CD8-positive, alpha-beta memory T cell (primary cell): ENCODE measurements around the gene RFX4. TPM values are rescaled to one million over a fixed set of nuclear protein-coding genes. Genes with fewer than 3 reads are reported as not detected.

Experiments
- CTCF ChIA-PET: fragments of 350-600 bp; sonication (Branson Sonifier 250); formaldehyde crosslinking; loops from one replicate; lab custom pipeline; 2021; ENCODE audit warnings: antibody characterized with exemption; lab: Charles Lee
- POLR2A ChIA-PET: fragments of 350-600 bp; sonication (Branson Sonifier 250); formaldehyde crosslinking; loops from one replicate; lab custom pipeline; 2021; ENCODE audit warnings: antibody characterized with exemption; lab: Charles Lee
- DNase-seq, 5 donors: peaks; one replicate each; pipeline versions ENCODE4 v3.0.0 to v3.0.0-alpha.2; 2020 to 2022; ENCODE audit warnings: mixed read lengths in 1 of 5
- H3K27ac ChIP-seq: one replicate; pipeline ENCODE4 v1.7.0; 2013; ENCODE audit warnings: low read depth, mild to moderate bottlenecking, low read length, moderate library complexity
- H3K27me3 ChIP-seq: 2 replicates; pipeline ENCODE4 v1.7.0; 2013; ENCODE audit warnings: low read length, mild to moderate bottlenecking; ENCODE audit not compliant: insufficient read depth, poor library complexity, severe bottlenecking
- H3K36me3 ChIP-seq: 2 replicates; pipeline ENCODE4 v1.7.0; 2013; ENCODE audit warnings: mild to moderate bottlenecking, low read length, moderate library complexity; ENCODE audit not compliant: insufficient read depth
- H3K4me1 ChIP-seq: 2 replicates; pipeline ENCODE4 v1.7.0; 2013; ENCODE audit warnings: mild to moderate bottlenecking, low read length, moderate library complexity; ENCODE audit not compliant: insufficient read depth
- H3K4me3 ChIP-seq: 2 replicates; pipeline ENCODE4 v1.7.0; 2013; ENCODE audit warnings: mild to moderate bottlenecking, low read length
- H3K9me3 ChIP-seq: 2 replicates; pipeline ENCODE4 v1.7.0; 2013; ENCODE audit warnings: mild to moderate bottlenecking, low read length
- H3K27ac Mint-ChIP-seq, 8 donors: one replicate each; pipeline ENCODE4 v1.8.0; 2020 to 2021; ENCODE audit warnings: mixed read lengths in 8 of 8, mild to moderate bottlenecking in 6 of 8, inconsistent platforms in 3 of 8, moderate library complexity in 3 of 8
- H3K27me3 Mint-ChIP-seq, 2 donors: one replicate each; pipeline ENCODE4 v1.8.0; 2020 to 2021; ENCODE audit warnings: mixed read lengths in 2 of 2, mild to moderate bottlenecking in 1 of 2, moderate library complexity in 1 of 2
- H3K36me3 Mint-ChIP-seq, 3 donors: one replicate each; pipeline ENCODE4 v1.8.0; 2020 to 2021; ENCODE audit warnings: mixed read lengths in 3 of 3, inconsistent platforms in 1 of 3, mild to moderate bottlenecking in 1 of 3
- H3K4me1 Mint-ChIP-seq, 3 donors: one replicate each; pipeline ENCODE4 v1.8.0; 2020 to 2021; ENCODE audit warnings: mixed read lengths in 3 of 3, inconsistent platforms in 1 of 3, mild to moderate bottlenecking in 1 of 3
- H3K4me3 Mint-ChIP-seq, 7 donors: one replicate each; pipeline ENCODE4 v1.8.0; 2020 to 2021; ENCODE audit warnings: mixed read lengths in 7 of 7, mild to moderate bottlenecking in 6 of 7, moderate library complexity in 4 of 7, inconsistent platforms in 2 of 7
- H3K9me3 Mint-ChIP-seq, 5 donors: one replicate each; pipeline ENCODE4 v1.8.0; 2020 to 2022; ENCODE audit warnings: mixed read lengths in 5 of 5, mild to moderate bottlenecking in 3 of 5, moderate library complexity in 2 of 5, inconsistent platforms in 1 of 5
- polyA plus RNA-seq: library from polyadenylated mRNA; unstranded; fragments of 300-500 nt; fragmentation: Illumina TruSeq; gene quantifications from one replicate; pipeline ENCODE4 v1.2.3, GENCODE V29; 2021
- total RNA-seq, 2 experiments: library from RNA; stranded (reverse); gene quantifications; one replicate each; pipeline ENCODE4 v1.2.3, GENCODE V29; 2021

The RFX4 gene
- total and polyA plus RNA-seq, 3 experiments from 2014 or later: not detected

- Histone ChIP-seq H3K27ac (no peak overlapping the region), H3K36me3 (peaks cover 5% of the 10 kb centered on the region), H3K9me3 (no peaks in the 10 kb centered on the region), H3K27me3 (no peaks in the 10 kb centered on the region), H3K4me3 (no peak overlapping the region), H3K4me1 (no peaks in the 10 kb centered on the region)
- Mint-ChIP-seq H3K27ac (peak overlapping the region in 1 of 8 donors; percentile 35), H3K4me3 (no peak overlapping the region), H3K4me1 (peaks cover 0 to 12% (median 2%) of the 10 kb centered on the region in 3 donors), H3K9me3 (no peaks in the 10 kb centered on the region), H3K27me3 (no peaks in the 10 kb centered on the region), H3K36me3 (peaks cover 0 to 35% (median 22%) of the 10 kb centered on the region in 3 donors)
- POLR2A ChIA-PET: no interaction called here
- no peak for DNase-seq
- CTCF ChIA-PET: interaction anchor here (0.7 kb wide), 1 partner anchor 8 kb away, joined by 3 read pairs; no protein-coding TSS in a partner anchor
Measured at GRCh38 chr12:106801830-106802533, 219.2 kb downstream of the RFX4 start.

- CTCF ChIA-PET: no interaction called here
- Mint-ChIP-seq H3K4me1 (peaks cover 0 to 11% (median 2%) of the 10 kb centered on the region in 3 donors), H3K27ac (peak overlapping the region in 2 of 8 donors; percentile 9 to 57), H3K9me3 (no peaks in the 10 kb centered on the region), H3K36me3 (peaks cover 0 to 28% (median 11%) of the 10 kb centered on the region in 3 donors), H3K4me3 (no peak overlapping the region), H3K27me3 (no peaks in the 10 kb centered on the region)
- DNase-seq: no peak
- H3K4me1 ChIP-seq: no peaks in the 10 kb centered on the region
- H3K4me3 ChIP-seq: no peak overlapping the region
- no peaks in the 10 kb centered on the region for H3K9me3 ChIP-seq
- peak overlapping the region; percentile 0 for H3K27ac ChIP-seq
- H3K36me3 ChIP-seq: peaks cover 5% of the 10 kb centered on the region
- no peaks in the 10 kb centered on the region for H3K27me3 ChIP-seq
- POLR2A ChIA-PET: no interaction called here
Measured at GRCh38 chr12:106804668-106805067, 221.9 kb downstream of the RFX4 start.

Other genes with a start within 250 kb of the RFX4 start
- 10 to 100 TPM; 13.4 to 14.6 TPM for gene POLR3B, start 225.3 kb upstream of the RFX4 start, total RNA-seq
- 5.3 TPM for gene POLR3B, start 225.3 kb upstream of the RFX4 start, polyA plus RNA-seq
- gene RIC8B, start 191.7 kb downstream of the RFX4 start, total RNA-seq: 10 to 100 TPM in 1 of 2 experiments, 1 to 10 TPM in 1; 9.9 to 11.2 TPM
- 10.2 TPM for gene RIC8B, start 191.7 kb downstream of the RFX4 start, polyA plus RNA-seq